Activated CD4-positive, alpha-beta memory T cell treated with anti-CD3 and anti-CD28 coated beads for 36 hours (primary cell): ENCODE results near the gene PTPN6. TPM values are rescaled to one million over a fixed set of nuclear protein-coding genes. Genes with fewer than 3 reads are reported as not detected.
"Not testable (repeated sequence)": the region's sequence is repeated elsewhere in the genome, so short reads cannot be mapped to it uniquely, and the experiment has no call there.

Experiments
- CTCF ChIA-PET: fragments of 350-600 bp; sonication (Branson Sonifier 250); formaldehyde crosslinking; loops from one replicate; lab custom pipeline; 2021; ENCODE audit warnings: antibody characterized with exemption, inconsistent platforms; lab: Charles Lee
- POLR2A ChIA-PET: fragments of 350-600 bp; sonication (Branson Sonifier 250); formaldehyde crosslinking; loops from one replicate; lab custom pipeline; 2021; ENCODE audit warnings: antibody characterized with exemption; lab: Charles Lee
- DNase-seq: peaks from one replicate; pipeline ENCODE4 v3.0.0-alpha.2; 2020
- H3K27ac Mint-ChIP-seq: one replicate; pipeline ENCODE4 v1.8.0; 2021; ENCODE audit warnings: mixed read lengths
- H3K27me3 Mint-ChIP-seq: one replicate; pipeline ENCODE4 v1.8.0; 2021; ENCODE audit warnings: mixed read lengths
- H3K36me3 Mint-ChIP-seq: one replicate; pipeline ENCODE4 v1.8.0; 2021; ENCODE audit warnings: mixed read lengths
- H3K4me1 Mint-ChIP-seq: one replicate; pipeline ENCODE4 v1.8.0; 2021; ENCODE audit warnings: low read depth, mixed read lengths
- H3K4me3 Mint-ChIP-seq: one replicate; pipeline ENCODE4 v1.8.0; 2021; ENCODE audit warnings: mild to moderate bottlenecking, mixed read lengths
- H3K9me3 Mint-ChIP-seq: one replicate; pipeline ENCODE4 v1.8.0; 2021; ENCODE audit warnings: mixed read lengths
- intact Hi-C: fragments of 100-400 bp; cut with micrococcal nuclease; formaldehyde crosslinking; loops from one replicate; pipeline ENCODE4 v1.15.1; 2023
- total RNA-seq, 2 experiments: library from RNA; stranded (reverse); gene quantifications; one replicate each; pipeline ENCODE4 v1.2.3, GENCODE V29; 2021

The PTPN6 gene
- 100 to 1,000 TPM; 321 to 324 TPM for total RNA-seq

DNA sequence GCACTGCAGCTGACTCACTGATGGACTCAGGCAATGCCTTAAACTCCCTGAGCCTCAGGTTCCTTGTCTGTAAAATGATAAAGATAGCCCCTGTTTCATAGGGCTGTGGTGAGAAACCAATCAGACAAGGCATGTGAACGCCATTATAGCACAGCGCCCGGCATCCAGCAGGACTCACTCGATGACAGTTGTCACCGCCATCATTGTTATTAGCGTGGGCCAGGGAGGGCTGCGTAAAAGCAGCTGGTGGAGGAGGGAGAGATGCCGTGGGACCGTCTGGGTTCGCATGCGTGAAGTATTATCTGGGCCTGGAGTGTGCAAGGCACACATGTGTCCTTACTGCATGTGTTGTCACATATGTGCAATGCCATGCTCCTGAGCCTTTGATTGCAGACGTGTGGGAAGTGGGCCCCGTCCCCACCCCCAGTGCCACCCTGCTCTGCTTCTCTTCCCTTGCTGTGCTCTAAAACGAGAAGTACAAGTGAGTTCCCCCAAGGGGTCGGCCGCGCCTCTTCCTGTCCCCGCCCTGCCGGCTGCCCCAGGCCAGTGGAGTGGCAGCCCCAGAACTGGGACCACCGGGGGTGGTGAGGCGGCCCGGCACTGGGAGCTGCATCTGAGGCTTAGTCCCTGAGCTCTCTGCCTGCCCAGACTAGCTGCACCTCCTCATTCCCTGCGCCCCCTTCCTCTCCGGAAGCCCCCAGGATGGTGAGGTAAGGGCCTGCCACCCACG, at the start of gene PTPN6:
Gene PTPN6, plus strand, starts transcription at position 546 of the 730 bp plus-strand sequence. Its CDS starts 157 bp downstream, at position 703.
- no peaks in the 10 kb centered on the region for H3K9me3 Mint-ChIP-seq
- POLR2A ChIA-PET: interaction anchor here (0.8 to 11.8 kb wide), 5 partner anchors 7 to 85 kb away, joined by 3 to 507 read pairs (median 19); partner anchors contain the start of genes C12orf57 and RNU7-1
- peak within 1 kb of the TSS; percentile 97 for H3K27ac Mint-ChIP-seq
- CTCF ChIA-PET: interaction anchor here (0.6 to 15.9 kb wide), 4 partner anchors 9 to 157 kb away, joined by 3 to 586 read pairs (median 10); partner anchors contain the start of gene C1RL
- H3K27me3 Mint-ChIP-seq: no peaks in the 10 kb centered on the region
- DNase-seq: peak; percentile 76
- peaks cover 63% of the 10 kb centered on the region for H3K4me1 Mint-ChIP-seq
- intact Hi-C loops: no loop called here
- H3K36me3 Mint-ChIP-seq: peaks cover 50% of the 10 kb centered on the region
- H3K4me3 Mint-ChIP-seq: peak within 1 kb of the TSS; percentile 98

GRCh38 chr12:6902448-6902847, 48.7 kb upstream of the PTPN6 start:
- POLR2A ChIA-PET: interaction anchor here (1.0 kb wide), 1 partner anchor 34 kb away, joined by 3 read pairs; no protein-coding TSS in a partner anchor
- Mint-ChIP-seq H3K9me3 (no peaks in the 10 kb centered on the region), H3K36me3 (no peaks in the 10 kb centered on the region), H3K4me3 (no peak overlapping the region), H3K27ac (no peak overlapping the region), H3K4me1 (peaks cover 7% of the 10 kb centered on the region), H3K27me3 (no peaks in the 10 kb centered on the region)
- DNase-seq: no peak
- CTCF ChIA-PET: interaction anchor here (1.2 to 3.3 kb wide), 2 partner anchors 11 to 21 kb away, joined by 3 to 24 read pairs; no protein-coding TSS in a partner anchor
- intact Hi-C loops: no loop called here

DNA sequence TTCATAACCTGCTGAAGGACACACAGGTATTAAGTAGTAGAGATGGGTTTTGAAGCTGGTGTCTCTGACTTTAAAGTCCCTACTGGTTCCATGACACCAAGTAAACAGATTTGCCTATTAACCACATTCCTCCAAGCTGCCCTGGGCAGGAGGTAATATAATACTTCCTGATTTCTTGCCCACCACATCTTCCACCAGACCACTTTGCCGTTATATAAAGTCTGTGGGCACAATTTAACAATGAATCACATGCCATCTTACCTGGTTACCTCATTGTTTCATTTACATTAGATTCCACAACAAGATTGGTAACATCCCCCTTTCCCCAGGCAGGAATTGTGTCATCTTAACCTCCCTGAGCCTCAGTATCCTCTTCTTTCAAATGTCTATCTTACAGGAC, 47.4 kb upstream of the PTPN6 start:
- intact Hi-C loops: loop anchor here (1.0 to 2.0 kb wide), 4 partner anchors 12 to 51 kb away; partner anchors contain the start of genes SPSB2 and USP5
- DNase-seq: no peak
- H3K27me3 Mint-ChIP-seq: no peaks in the 10 kb centered on the region
- no peaks in the 10 kb centered on the region for H3K36me3 Mint-ChIP-seq
- no peak overlapping the region for H3K4me3 Mint-ChIP-seq
- ChIA-PET CTCF (interaction anchor here (3.3 kb wide), 1 partner anchor 12 kb away, joined by 24 read pairs; no protein-coding TSS in a partner anchor), POLR2A (interaction anchor here (0.7 to 2.1 kb wide), 3 partner anchors 10 to 36 kb away, joined by 3 to 11 read pairs (median 5); partner anchors contain the start of gene ENO2)
- peaks cover 7% of the 10 kb centered on the region for H3K4me1 Mint-ChIP-seq
- no peak overlapping the region for H3K27ac Mint-ChIP-seq
- no peaks in the 10 kb centered on the region for H3K9me3 Mint-ChIP-seq

DNA sequence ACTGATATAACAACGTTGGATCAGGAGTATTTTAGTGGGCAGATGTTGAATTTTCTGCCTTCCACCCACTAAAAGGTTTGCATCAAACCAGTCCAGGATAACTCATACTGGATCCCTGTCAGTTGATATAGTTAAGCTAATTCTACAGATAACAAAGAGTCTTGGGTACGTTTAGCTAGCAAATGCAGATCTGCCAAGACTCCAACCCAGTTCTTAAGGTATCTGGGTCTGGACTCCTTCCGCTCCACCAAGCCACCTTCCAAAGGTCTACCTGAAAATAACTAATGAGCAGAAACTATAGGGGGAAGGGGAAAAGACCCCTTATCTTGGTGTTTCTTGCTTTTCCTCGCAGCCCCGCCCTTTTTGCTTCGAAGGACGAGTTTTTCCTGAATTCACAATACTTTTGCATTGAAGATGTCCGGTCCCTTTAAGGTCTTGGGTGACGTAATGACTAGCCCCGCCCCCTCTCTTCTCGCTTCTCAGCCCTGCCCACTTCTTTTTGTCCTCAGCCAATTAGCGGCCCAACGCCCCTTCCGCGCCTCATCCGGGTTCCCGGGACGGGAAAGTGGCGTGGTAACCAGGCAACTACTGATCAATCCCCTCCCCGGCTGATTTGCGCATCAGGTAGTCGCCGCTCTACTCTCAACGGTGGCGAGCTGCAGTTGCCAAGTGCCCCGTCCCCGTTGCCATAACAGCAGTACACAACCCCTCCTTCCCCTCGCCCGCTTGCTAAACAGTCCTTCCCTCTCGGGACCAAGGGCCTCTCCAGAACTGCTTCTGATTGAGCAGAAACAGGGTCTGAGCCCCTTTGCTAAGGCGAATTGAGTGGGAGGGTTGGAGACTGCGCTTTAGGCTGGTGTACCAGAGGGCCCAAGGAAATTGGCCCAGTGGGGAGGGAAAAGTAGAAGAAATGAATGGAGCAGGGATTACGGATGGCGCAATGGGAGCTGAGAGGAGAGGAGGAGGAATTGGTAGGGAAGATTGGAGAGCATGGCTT, 46.6 kb upstream of the PTPN6 start, which contains the start of gene LRRC23:
Gene LRRC23, plus strand, starts transcription at position 543 of the 997 bp plus-strand sequence. CDS start 812 bp downstream, outside the sequence.
- Mint-ChIP-seq H3K27ac (no peak within 1 kb of the TSS), H3K4me1 (peaks cover 5% of the 10 kb centered on the region), H3K27me3 (no peaks in the 10 kb centered on the region), H3K9me3 (no peaks in the 10 kb centered on the region), H3K36me3 (no peaks in the 10 kb centered on the region), H3K4me3 (no peak within 1 kb of the TSS)
- CTCF ChIA-PET: interaction anchor here (1.1 to 5.2 kb wide), 5 partner anchors 13 to 152 kb away, joined by 3 to 31 read pairs (median 23); partner anchors contain the start of genes MLF2 and SPSB2
- intact Hi-C loops: loop anchor here (1.0 to 2.0 kb wide), 4 partner anchors 13 to 52 kb away; partner anchors contain the start of genes SPSB2 and USP5
- POLR2A ChIA-PET: interaction anchor here (0.7 to 2.1 kb wide), 5 partner anchors 9 to 35 kb away, joined by 3 to 11 read pairs (median 5); partner anchors contain the start of genes ENO2 and SPSB2
- DNase-seq: peak; percentile 99

DNA sequence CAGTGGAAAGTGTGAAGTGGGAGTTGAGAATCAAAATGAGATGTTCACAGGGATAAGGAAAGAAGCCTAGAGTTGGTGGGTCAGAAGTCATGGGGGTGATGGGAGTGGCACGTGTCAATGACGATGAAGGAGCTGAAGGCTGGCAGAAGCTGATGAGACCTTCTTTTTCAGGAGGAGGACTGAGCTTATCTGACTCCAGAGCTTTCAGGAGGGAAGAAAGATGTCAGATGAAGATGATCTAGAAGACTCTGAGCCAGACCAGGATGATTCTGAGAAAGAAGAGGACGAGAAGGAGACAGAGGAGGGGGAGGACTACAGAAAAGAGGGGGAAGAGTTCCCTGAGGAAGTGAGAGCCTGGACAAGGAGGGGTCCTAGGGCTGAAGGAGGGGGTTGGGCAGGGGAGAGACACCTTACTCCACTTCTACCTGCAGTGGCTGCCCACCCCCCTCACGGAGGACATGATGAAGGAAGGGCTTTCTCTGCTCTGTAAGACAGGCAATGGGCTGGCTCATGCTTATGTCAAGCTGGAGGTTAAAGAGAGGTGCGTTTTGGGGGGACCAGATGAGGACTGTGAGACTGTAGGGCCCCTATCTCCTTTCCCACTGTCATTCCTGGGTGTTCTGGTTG, 45.6 kb upstream of the PTPN6 start:
- H3K27ac Mint-ChIP-seq: no peak overlapping the region
- no peaks in the 10 kb centered on the region for H3K4me1 Mint-ChIP-seq
- no peaks in the 10 kb centered on the region for H3K27me3 Mint-ChIP-seq
- DNase-seq: no peak
- ChIA-PET POLR2A (interaction anchor here (0.6 to 2.1 kb wide), 4 partner anchors 8 to 1031 kb away, joined by 3 to 11 read pairs (median 4); partner anchors contain the start of gene ENO2), CTCF (interaction anchor here (0.6 to 5.2 kb wide), 8 partner anchors 14 to 182 kb away, joined by 3 to 31 read pairs (median 3); partner anchors contain the start of genes C12orf57, COPS7A, MLF2 and RNU7-1)
- H3K9me3 Mint-ChIP-seq: no peaks in the 10 kb centered on the region
- no peaks in the 10 kb centered on the region for H3K36me3 Mint-ChIP-seq
- intact Hi-C loops: loop anchor here (2.0 kb wide), 1 partner anchor 31 kb away; no protein-coding TSS in a partner anchor
- H3K4me3 Mint-ChIP-seq: no peak overlapping the region

- H3K9me3 Mint-ChIP-seq, intact Hi-C loops, H3K36me3 Mint-ChIP-seq, H3K27ac Mint-ChIP-seq, H3K4me3 Mint-ChIP-seq, H3K27me3 Mint-ChIP-seq, DNase-seq, H3K4me1 Mint-ChIP-seq: not testable (repeated sequence)
- ChIA-PET POLR2A (interaction anchor here (0.7 to 3.0 kb wide), 4 partner anchors 30 to 36 kb away, joined by 3 to 13 read pairs (median 6); partner anchors contain the start of genes C12orf57, RNU7-1 and SPSB2), CTCF (interaction anchor here (4.0 to 5.2 kb wide), 3 partner anchors 17 to 35 kb away, joined by 13 to 31 read pairs (median 23); partner anchors contain the start of gene SPSB2)
Observed at GRCh38 chr12:6908141-6908540, 43.0 kb upstream of the PTPN6 start.

GRCh38 chr12:6909421-6910145, 41.6 kb upstream of the PTPN6 start:
- H3K4me1 Mint-ChIP-seq: peaks cover 11% of the 10 kb centered on the region
- no peaks in the 10 kb centered on the region for H3K36me3 Mint-ChIP-seq
- no peak overlapping the region for H3K4me3 Mint-ChIP-seq
- H3K27ac Mint-ChIP-seq: no peak overlapping the region
- H3K27me3 Mint-ChIP-seq: no peaks in the 10 kb centered on the region
- intact Hi-C loops: no loop called here
- DNase-seq: no peak
- H3K9me3 Mint-ChIP-seq: no peaks in the 10 kb centered on the region
- CTCF ChIA-PET: interaction anchor here (1.0 to 5.2 kb wide), 3 partner anchors 15 to 37 kb away, joined by 4 to 31 read pairs (median 13); partner anchors contain the start of gene SPSB2
- POLR2A ChIA-PET: interaction anchor here (1.5 to 3.0 kb wide), 3 partner anchors 18 to 37 kb away, joined by 5 to 13 read pairs (median 8); partner anchors contain the start of genes C12orf57, RNU7-1 and SPSB2

- Mint-ChIP-seq H3K4me3 (no peak overlapping the region), H3K4me1 (peaks cover 28% of the 10 kb centered on the region), H3K9me3 (no peaks in the 10 kb centered on the region), H3K27ac (no peak overlapping the region), H3K36me3 (peaks cover 15% of the 10 kb centered on the region), H3K27me3 (no peaks in the 10 kb centered on the region)
- CTCF ChIA-PET: interaction anchor here (0.6 to 4.1 kb wide), 11 partner anchors 9 to 106 kb away, joined by 3 to 22 read pairs (median 3); partner anchors contain the start of genes C12orf57, LPCAT3, RNU7-1 and SPSB2
- no peak for DNase-seq
- intact Hi-C loops: no loop called here
- POLR2A ChIA-PET: interaction anchor here (1.2 to 2.3 kb wide), 3 partner anchors 8 to 32 kb away, joined by 3 to 11 read pairs (median 5); partner anchors contain the start of genes C12orf57, LRRC23 and RNU7-1
Observed at GRCh38 chr12:6912164-6912935, 38.8 kb upstream of the PTPN6 start.
